Adrenal gland (tissue), 5 donors: ENCODE results near the gene RNF2.

Source experiments
- CTCF ChIP-seq, 6 experiments: fragments of 450-650 bp in 4 of 6; fragments of 200-600 bp in 2 of 6; sonication (generic) in 1 of 6; IDR thresholded peaks; 1 replicate in 5 of 6; 2 replicates in 1 of 6; pipeline versions ENCODE4 v1.5.1 to v1.8.0; 2016 to 2021; ENCODE audit warnings: antibody characterized with exemption in 6 of 6, mild to moderate bottlenecking in 2 of 6, moderate library complexity in 1 of 6
- POLR2A ChIP-seq, 2 donors: fragments of 450-650 bp; IDR thresholded peaks; one replicate each; pipeline ENCODE4 v1.6.1; 2017; ENCODE audit warnings: antibody characterized with exemption in 2 of 2, mild to moderate bottlenecking in 2 of 2, moderate library complexity in 1 of 2
- donor health status: DM: no; HTN: no; CAD: no.

- TF ChIP-seq POLR2A (IDR thresholded peaks at IDR 0.05) (no peak), CTCF (IDR thresholded peaks at IDR 0.05) (no peak)
These were observed 18.4 kb downstream of the RNF2 start for GRCh38 chr1:185063719-185064118.
